H1 (cell line): ENCODE measurements around the gene NXF3.

Experiments
- CTBP2 ChIP-seq: IDR thresholded peaks from 2 replicates; pipeline ENCODE4 v1.7.0; 2011; ENCODE audit warnings: borderline replicate concordance, mild to moderate bottlenecking, moderate library complexity, mixed read lengths, low read length; ENCODE audit not compliant: insufficient read depth, insufficient read length
- CTCF ChIP-seq, 3 experiments: IDR thresholded peaks; 1 replicate in 2 of 3; 2 replicates in 1 of 3; pipeline versions ENCODE4 v1.5.1 to v1.6.1; 2011; ENCODE audit warnings: low read length in 3 of 3, mild to moderate bottlenecking in 3 of 3, inconsistent platforms in 2 of 3, low read depth in 1 of 3, moderate library complexity in 1 of 3; ENCODE audit not compliant: insufficient read depth in 1 of 3; ENCODE audit errors: control extremely low read depth in 1 of 3
- EZH2 ChIP-seq: fragments of 200-600 bp; sonication (generic); IDR thresholded peaks from 2 replicates; pipeline ENCODE4 v1.7.1; 2012; ENCODE audit warnings: low read depth, mild to moderate bottlenecking, moderate library complexity, low read length, inconsistent platforms; ENCODE audit not compliant: severe bottlenecking
- GABPA ChIP-seq: IDR thresholded peaks from 2 replicates; pipeline ENCODE4 v1.6.1; 2011; ENCODE audit warnings: mild to moderate bottlenecking, low read length, moderate library complexity, borderline replicate concordance; ENCODE audit not compliant: insufficient read depth
- KDM1A ChIP-seq: fragments of 200-600, 300-600 bp; sonication (generic); IDR thresholded peaks from 2 replicates; pipeline ENCODE4 v1.7.1; 2016; ENCODE audit warnings: mild to moderate bottlenecking, low read length, borderline replicate concordance
- NRF1 ChIP-seq: IDR thresholded peaks from 2 replicates; pipeline ENCODE4 v1.6.1; 2011; ENCODE audit warnings: mild to moderate bottlenecking, low read depth, low read length, improper control_type of control experiment
- POLR2A ChIP-seq, 2 experiments: IDR thresholded peaks; 1 replicate in 1 of 2; 2 replicates in 1 of 2; pipeline ENCODE4 v1.6.1; 2011; ENCODE audit warnings: low read depth in 2 of 2, low read length in 2 of 2, mild to moderate bottlenecking in 2 of 2; ENCODE audit errors: control extremely low read depth in 1 of 2
- POLR2AphosphoS5 ChIP-seq: IDR thresholded peaks from 2 replicates; pipeline ENCODE4 v1.6.1; 2011; ENCODE audit warnings: low read depth, low read length
- RAD21 ChIP-seq, 2 experiments: IDR thresholded peaks in 1 of 2; conservative IDR thresholded peaks in 1 of 2; 2 replicates each; pipeline ENCODE4 v1.6.1; 2011; ENCODE audit warnings: low read depth in 2 of 2, low read length in 2 of 2, improper control_type of control experiment in 1 of 2, inconsistent platforms in 1 of 2, mild to moderate bottlenecking in 1 of 2, moderate library complexity in 1 of 2
- RXRA ChIP-seq: IDR thresholded peaks from 2 replicates; pipeline ENCODE4 v1.6.1; 2011; ENCODE audit warnings: low read depth, mild to moderate bottlenecking, low read length, moderate library complexity; ENCODE audit not compliant: insufficient read depth
- TEAD4 ChIP-seq: IDR thresholded peaks from 2 replicates; pipeline ENCODE4 v1.6.1; 2012; ENCODE audit warnings: low read depth, low read length, inconsistent platforms, mixed read lengths

- no peak for TF ChIP-seq CTCF (IDR thresholded peaks at IDR 0.05; ENCODE audit: control extremely low read depth in 1 of 3, insufficient read depth in 1 of 3, low read depth in 1 of 3, low read length in 3 of 3)
- TF ChIP-seq RAD21 (IDR thresholded peaks at IDR 0.05 in 1 of 2, conservative IDR thresholded peaks at IDR 0.05 in 1 of 2; ENCODE audit: low read depth in 2 of 2, low read length in 2 of 2) = no peak
- TF ChIP-seq CTBP2 = no peak
- no peak for TF ChIP-seq KDM1A
- TF ChIP-seq RXRA = no peak
- TF ChIP-seq POLR2AphosphoS5 = no peak
- TF ChIP-seq NRF1 = no peak
- TF ChIP-seq POLR2A (IDR thresholded peaks at IDR 0.05; ENCODE audit: control extremely low read depth in 1 of 2, low read depth in 2 of 2, low read length in 2 of 2) = no peak
- TF ChIP-seq EZH2 = no peak
- TF ChIP-seq TEAD4 = no peak
- no peak for TF ChIP-seq GABPA
These were observed 5.5 kb upstream of the NXF3 start for GRCh38 chrX:103098488-103098887.
